NCI-H1092 treated with DMSO at 0.1 percent for 48 hours (cell line): ENCODE measurements around the gene THAP5.

Source experiments
- DNase-seq: peaks from one replicate; lab custom pipeline; 2025; lab: John Stamatoyannopoulos, UW

Gene THAP5, protein sequence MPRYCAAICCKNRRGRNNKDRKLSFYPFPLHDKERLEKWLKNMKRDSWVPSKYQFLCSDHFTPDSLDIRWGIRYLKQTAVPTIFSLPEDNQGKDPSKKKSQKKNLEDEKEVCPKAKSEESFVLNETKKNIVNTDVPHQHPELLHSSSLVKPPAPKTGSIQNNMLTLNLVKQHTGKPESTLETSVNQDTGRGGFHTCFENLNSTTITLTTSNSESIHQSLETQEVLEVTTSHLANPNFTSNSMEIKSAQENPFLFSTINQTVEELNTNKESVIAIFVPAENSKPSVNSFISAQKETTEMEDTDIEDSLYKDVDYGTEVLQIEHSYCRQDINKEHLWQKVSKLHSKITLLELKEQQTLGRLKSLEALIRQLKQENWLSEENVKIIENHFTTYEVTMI

DNA sequence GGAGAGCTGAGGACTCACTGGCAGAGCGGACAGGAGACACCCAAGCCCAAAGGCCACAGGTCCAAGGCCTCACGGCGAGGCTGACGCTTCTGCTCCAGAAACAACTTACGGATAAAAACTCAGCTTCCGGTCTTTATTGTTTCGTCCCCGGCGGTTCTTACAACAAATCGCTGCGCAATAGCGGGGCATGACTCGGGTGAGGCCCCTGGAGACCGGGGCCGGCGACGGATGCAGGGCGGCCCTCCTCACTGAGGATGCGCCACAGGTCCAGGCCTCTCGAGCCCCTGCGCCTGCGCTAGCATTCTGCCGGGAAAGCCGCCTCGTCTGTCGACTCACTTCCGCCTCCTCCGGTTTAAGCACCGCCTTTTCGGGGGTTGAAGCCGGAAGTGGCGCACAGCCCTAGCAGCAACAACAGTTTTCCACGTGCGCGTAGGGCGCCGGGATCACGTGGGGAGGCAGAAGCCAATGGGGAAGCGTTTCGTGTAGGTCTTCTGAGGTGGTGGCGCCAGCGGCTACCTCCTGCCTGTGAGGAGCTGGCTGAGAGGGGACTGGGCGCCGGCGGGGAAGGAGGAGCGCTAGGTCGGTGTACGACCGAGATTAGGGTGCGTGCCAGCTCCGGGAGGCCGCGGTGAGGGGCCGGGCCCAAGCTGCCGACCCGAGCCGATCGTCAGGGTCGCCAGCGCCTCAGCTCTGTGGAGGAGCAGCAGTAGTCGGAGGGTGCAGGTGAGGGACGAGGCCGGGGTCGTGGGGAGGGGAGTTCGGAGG lies at the start of gene THAP5, which contains the start of gene DNAJB9:
Gene THAP5 (minus strand): TSS at position 326 of the 765 bp plus-strand sequence. CDS start 137 bp downstream, at position 189.
Gene DNAJB9 (plus strand): TSS at position 494 of the 765 bp plus-strand sequence. CDS start 1,853 bp downstream, outside the sequence.
- DNase-seq: peak; percentile 99

DNA sequence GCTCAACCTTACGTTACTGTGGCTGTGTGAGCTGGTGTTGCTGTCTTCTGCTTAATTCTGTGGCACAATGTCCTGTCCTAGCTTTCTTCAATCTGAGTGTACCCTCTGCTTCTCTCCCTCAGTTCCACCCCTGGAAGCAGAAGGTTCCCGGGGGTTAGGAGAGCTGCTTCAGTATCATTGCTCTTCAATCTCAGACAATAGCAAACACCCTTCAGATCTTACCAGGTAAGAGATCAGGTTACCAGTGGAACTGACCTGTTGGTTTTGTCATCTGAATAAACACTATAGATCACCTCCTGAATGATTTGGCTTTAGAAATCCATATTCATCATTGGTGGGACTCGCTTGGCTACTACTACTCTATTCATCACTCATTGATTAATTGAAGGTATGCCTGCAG lies 48.5 kb upstream of the THAP5 start:
- DNase-seq: peak; percentile 22

DNA sequence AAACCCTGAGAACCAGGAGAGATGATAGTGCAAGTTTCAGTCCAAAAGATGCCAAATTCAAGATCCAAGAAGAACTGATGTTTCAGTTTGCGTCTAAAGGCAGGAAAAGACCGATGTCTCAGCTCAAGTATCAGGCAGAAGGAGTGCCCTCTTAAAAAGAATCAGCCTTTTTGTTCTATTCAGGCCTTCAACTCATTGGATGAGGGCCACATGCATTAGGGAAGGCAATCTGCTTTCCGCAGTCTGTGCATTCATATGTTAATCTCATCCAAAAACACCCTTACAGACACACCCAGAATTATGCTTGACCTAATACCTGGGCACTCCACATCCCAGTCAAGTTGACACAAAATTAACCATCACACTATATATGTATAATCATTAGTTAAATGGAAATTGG lies 45.4 kb upstream of the THAP5 start:
- no peak for DNase-seq

DNA sequence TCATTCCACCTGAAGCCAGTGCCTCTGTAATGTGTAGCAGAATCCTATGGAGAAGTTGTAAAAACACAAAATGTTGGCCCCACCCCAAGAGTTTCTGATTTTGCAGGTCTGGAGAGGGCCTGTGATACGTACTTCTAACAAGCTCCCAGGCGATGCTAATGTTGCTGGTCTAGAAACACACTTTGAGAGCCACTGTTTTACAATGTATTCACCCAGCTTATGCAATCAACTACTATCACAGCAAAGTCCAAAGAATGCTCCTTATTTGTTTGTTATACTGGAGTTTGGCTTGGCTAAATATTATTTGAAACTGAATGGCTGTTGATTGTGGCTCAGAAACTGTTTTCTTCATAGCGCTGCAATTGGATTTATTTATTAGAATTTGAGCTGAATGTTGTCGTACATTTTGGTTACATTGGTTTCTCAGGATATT lies 44.5 kb upstream of the THAP5 start:
- no peak for DNase-seq

DNA sequence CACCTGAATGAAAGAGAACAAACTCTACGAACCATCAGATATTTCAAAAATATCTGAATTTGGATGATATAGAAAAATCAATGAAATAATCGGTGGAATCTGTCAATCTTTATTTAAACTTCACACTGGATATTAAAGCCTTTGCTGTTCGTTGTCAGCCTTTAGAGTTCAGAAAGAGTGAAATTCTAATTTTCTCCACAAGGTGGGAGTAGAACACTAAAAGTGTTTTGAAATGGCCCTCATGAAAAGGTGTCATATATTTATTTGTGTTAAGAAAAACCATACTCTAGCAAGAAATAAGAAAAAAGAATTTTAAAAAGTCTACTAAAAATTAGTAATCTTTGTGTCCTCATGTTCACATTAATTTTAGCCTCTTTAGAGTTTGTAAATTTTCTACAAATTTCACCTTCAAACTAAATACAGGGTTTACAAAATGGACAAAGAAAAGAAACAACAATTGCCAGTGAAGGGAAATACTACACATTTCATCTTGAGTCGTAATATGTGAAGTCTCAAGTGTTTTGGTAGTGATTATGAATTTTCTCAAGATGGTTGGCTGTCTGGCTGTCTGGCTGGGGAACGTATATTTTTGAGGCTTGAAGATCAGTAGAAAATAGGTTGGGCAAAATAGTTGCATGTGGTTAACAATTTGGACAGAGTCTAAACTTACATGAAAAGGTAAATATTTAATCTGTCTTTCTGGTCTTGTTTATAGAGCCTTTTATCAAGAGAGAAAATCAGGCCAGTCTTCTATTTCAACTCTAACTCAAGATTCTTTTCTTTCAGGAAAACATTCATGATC lies 43.8 kb upstream of the THAP5 start:
- peak; percentile 76 for DNase-seq

DNA sequence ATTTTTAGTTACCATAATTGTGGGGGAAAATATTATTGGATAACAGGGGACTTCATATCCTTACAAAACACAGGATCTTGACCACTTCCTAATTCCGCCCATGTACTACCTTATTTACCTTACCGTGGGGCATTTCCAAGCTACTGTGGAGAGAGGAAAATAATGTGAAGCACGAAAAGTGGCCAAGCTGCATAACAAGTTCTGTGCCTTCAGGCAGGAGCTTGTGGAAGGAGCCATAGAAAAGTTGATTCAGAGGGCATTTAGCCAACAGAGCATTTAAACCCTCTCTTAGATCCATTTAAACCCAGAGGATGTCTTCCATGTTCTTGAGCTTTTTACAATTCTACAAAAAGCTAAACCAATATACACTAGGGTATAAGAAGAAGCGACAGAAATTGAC lies 41.8 kb upstream of the THAP5 start:
- no peak for DNase-seq

DNA sequence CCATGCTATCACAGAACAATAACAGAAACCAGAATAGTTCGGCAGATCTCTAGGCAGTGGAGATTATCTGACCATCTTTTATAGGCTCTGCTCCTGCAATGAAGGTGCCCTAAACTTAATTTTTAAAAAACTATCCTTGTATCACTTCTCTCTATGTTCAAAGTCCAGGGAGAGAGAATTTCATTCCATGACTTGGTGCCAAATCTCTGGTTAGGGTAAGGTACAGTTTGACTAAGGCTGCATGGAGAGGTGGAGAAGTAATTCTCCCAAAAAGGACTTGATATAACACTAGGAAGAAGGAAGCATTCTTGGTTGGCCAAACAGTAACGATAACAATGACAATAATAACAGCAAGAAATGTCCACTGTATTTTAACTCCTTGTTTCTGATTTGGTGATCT lies 40.1 kb upstream of the THAP5 start:
- no peak for DNase-seq

DNA sequence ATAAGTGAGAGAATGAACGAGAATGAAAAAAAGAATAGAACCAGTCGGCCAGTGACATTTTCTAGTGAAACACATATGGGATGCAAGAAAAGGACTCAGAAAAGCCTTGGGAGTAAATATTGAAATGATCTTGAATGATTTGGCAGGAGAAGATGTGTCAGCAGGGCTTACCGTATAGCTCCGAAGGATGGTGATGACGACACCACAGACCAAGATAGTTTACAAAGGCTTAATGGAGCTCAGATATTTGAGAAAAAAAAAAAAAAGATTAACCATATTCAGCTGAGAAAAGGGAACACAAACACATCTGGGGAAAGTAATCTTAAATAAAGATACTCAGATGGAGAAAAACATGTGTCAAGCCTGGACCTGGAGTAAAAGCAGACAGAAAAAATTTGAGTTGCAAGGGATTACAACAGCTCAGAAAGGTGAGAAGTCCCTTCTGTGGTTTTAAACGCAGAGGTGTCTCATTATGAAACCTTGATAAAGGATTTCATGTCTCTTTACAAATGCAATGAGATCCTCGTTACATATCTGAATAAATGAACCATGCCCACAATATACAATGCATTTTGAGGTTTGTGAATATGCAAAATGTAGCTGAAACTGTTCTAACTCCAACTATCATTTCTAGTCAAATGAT lies 36.2 kb upstream of the THAP5 start:
- no peak for DNase-seq

DNA sequence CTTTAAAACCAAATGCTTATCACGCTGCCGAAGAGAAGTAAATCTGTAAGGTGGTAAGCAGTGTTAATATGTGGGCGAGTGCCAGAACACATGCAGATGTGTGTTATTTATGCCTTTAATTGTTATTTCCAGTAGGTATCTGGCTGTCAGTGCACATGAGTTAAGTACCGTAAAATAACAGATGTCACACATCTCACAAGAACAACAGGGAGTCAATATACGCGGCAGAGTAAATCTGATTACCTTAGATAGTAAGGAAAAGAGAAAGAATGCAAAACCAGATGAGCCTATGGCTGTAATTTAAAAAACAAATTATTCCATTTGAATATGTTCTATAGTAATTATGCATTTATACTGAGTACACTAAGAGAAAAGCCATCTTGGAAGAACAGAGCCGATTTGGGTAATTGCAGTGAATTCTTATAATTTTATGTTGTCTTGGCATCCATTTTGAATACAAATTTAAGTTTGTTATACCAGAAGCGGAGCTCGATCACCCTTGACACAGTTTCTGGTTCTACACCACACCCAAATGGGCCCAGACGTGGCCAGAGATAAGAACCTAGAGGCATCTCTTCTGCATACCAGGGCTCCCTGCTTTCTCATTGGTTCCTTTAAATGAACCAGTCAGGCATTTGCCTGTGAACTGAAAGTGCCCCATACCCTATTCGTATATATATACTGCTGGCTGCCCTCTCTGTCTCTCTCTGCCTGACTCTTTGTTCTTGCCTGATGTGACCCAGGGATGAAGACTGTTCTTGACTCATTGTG lies 35.0 kb upstream of the THAP5 start:
- DNase-seq: no peak

DNA sequence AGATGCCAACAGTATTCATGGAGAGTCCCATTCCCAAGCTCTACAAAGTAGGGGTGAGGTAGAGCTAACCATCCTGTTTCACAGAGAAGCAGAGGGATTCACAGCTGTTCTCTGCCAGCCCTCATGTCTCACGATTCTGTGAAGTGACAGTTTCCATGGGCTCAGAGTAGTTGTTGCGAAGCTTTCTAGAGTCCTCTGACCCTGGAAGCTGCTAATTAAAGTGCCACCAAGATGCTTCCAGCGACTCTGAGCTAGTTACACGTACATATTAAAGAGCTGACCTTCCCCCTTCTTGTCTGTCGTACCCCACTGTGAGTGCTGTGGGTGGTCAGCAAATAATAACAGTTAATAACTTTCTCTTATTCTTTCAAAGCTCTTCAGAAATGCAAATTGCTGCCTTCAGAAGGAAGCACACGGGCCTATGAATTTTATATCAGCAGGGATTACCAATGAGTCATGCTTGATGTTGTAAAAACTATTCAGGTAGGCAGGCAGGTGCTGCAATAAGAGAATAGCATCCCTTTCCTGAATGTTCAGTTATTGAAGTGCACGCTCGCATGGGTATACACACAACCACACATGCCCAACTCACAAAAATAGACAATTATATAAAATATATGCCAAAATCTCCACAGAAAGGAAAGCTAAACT lies 34.3 kb upstream of the THAP5 start:
- DNase-seq: no peak

DNA sequence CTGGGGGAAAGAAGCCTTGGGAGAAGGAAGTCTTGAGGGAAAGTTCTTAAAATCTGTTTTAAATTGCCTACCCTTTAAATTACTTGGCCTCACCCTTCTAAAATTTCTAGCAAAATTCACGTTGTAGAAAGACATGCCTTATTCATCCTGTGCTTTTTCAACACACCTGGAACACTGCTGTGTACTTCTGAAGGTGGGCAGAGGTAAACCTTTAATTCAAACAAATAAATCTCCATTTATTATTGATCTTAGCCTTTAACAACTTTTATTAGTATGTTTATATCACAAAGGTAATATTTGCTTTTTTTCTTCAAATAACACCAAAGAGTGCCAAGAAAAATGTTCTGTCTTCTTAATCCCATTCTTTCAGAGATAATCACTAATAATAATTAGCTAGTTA lies 30.9 kb upstream of the THAP5 start:
- no peak for DNase-seq

DNA sequence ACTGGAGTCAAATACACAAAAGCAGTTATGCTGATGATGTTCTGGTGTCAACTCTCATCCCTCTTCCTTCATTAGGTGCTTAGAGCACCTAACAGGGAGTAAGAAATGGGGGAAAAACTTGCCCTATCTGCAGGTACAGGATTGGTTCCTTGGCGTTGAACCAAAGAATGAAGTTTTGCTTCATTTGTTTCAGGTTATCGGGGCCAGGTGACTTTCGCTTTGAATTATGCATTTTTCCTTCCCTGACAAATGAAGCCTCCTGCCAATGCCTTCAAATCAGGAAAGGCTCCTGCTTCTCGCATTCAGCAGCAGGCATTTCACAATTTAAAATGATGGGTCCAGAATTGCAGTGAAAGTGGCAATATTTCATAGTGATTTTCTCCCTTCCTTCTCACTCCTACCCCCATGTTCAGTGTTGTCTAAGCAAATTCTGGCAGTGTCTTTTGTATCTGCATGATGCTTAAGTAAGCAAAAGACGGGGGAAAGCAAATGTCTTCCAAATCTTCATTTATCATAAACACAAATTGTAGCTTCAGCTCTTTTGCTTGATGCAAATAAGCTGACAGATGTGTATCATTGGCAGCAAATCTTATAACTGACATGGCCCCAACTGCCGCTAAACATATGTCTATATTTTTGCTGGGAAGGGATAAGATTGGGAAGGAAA lies 29.5 kb upstream of the THAP5 start:
- DNase-seq: peak; percentile 72

DNA sequence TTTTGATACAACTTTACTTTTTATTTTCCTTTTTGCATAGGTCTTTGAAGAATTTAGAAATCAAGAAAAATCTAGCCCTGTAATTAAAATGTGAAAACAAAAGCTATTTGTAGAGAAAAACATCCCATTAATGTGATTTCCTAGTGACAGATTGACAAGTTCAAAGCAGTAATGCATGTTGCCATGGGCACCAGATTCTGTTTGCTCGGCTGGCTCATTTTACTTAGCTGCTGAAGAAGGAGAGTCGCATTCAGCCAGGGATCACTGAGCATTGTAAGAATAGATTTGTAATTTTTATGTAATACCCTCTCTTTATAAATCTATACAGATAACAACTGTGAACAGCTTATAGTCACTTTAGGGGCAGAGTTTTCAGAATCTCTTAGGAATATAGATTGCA lies 28.6 kb upstream of the THAP5 start:
- peak; percentile 99 for DNase-seq

DNA sequence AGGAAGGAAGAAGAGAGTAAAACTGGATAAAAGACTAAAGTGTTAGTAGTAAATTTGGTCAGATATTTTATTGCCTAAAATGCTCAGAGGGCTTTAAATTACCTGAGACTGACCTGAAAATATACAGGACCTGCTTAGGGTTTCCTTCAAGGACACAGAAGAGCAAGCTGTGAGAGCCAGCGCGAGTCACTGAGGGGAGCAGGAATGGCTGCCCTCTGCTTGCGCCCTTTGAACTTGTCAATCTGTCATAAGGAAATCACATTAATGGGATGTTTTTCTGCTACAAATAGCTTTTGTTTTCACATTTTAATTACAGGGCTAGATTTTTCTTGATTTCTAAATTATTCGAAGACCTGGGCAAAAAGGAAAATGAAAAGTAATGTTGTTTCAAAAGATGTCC lies 27.1 kb upstream of the THAP5 start:
- DNase-seq: no peak

DNA sequence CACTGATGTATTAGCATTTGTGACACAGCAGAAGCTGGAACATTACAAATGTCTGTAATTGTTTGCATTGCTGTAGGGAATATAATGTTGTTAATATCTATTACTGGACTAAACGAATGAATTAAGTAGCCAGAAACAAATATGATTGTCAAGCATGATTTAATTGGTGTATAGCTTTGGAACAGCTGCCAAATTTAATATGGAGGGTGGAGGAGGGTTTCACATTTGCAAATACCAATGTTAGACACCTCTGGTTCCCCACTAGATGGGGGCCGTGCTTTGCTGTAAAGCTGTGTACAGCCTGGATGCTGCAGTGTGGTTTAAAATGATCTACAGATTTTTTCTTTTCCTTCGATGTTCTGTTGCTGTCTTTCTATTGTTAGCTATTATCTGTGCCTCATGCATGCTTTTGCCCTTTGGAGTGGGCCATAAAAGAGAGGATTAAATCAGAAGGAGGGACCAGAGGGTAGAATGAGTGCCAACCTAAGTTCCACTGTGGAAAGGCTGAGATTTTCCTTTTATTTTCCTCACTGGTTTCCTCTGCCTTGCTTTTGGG lies 23.2 kb upstream of the THAP5 start:
- peak; percentile 93 for DNase-seq

DNA sequence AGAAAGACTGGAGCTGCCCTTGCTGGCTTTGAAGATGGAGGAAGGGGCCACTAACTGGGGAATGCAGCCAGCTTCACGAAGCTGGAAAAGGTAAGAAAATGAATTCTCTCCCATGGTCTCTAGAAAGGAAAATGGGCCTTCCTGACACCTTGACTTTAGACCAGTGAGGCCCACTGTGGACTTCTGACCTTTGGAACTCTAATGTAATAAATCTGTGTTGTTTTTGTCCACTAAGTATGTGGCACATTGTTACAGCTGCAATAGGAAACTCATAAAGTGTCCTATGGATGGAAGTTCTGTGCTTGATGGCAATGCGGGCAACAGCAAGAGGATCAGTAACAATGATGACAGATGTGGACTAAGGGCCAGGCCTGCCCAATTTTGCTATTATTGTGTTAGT lies 21.1 kb upstream of the THAP5 start:
- DNase-seq: no peak

DNA sequence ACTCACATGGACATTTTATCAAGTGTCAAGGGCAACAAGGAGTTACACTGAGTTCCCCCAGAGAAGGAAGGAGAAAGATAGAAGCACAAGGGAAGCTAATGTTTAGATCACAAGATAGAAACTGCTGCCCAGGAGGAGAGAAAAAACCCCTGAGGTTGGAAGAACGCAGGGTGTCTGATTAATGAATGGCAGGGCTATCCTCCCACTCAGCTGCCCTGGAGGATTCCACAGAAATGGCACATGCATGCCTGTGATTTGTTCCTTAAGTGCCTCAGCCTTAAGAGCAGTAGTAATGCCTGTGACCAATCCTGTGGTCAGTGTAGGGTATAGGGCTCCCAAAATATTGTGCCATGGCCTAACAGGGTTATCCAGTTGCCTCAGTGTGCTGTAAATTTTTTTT lies 20.4 kb upstream of the THAP5 start:
- DNase-seq: no peak

DNA sequence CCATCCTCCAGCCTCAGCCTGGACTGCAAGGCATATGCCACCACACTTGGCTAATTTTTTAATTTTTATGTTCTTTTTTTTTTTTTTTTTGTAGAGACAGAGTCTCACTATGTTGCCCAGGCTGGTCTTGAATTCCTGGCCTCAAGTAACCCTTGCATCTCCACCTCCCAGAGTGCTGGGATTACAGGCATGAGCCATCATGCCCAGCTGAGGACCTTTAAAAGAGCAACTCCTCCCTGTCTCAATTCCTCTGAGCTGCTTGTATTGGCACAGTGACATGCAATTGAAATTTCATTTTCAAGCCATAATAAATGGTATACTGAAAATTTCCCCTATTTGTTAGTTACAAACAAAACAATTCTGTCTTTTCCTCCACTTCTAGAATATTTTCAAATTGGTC lies 19.7 kb upstream of the THAP5 start:
- no peak for DNase-seq

DNA sequence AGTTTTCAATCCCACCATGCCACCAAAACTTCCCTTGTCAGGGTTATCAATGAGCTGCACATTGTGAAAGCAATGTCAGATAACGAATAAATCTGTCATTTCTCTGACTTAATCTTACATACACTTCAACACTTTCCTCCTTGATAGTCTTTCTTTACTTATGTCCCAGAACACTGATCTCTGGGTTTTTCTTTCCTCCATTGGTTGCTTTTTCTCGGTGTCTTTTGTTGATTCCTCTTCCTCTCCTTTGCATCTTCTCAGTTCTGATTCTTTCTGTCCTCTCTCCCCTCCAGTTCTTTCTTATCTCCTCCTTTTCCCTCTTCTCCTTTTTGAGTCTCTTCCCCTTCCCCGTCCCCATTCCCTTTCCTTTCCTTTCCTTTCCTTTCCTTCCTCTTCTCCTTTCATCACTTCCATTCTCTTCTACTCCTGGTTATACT lies 16.8 kb upstream of the THAP5 start:
- no peak for DNase-seq

DNA sequence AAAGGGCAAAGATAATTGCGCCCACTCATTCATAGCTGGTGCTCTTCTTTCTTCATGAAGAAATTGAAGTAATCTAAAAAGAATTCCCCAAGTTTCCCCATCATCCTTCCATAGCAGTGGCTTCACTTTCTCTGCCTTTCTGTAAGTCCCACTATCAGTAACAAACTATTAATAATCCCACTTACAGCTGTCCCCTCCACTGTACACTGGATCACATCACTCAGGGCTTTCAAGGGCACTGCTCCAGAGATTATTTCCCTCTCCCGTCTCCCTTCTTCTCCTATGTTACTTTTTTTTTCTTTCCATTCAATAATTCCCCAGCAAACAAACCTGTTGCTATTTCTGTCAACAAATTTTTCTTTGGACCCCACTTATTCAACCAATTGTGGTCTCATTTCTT lies 16.3 kb upstream of the THAP5 start:
- no peak for DNase-seq
